Ammon's horn (tissue), 1 donor: ENCODE measurements around the gene FAN1.
"Not testable (repeated sequence)": the region's sequence is repeated elsewhere in the genome, so short reads cannot be mapped to it uniquely, and the experiment has no call there.

Experiments
- DNase-seq: peaks from one replicate; pipeline ENCODE4 v3.0.0-alpha.2; 2016; ENCODE audit warnings: low spot score

The FAN1 gene

DNA sequence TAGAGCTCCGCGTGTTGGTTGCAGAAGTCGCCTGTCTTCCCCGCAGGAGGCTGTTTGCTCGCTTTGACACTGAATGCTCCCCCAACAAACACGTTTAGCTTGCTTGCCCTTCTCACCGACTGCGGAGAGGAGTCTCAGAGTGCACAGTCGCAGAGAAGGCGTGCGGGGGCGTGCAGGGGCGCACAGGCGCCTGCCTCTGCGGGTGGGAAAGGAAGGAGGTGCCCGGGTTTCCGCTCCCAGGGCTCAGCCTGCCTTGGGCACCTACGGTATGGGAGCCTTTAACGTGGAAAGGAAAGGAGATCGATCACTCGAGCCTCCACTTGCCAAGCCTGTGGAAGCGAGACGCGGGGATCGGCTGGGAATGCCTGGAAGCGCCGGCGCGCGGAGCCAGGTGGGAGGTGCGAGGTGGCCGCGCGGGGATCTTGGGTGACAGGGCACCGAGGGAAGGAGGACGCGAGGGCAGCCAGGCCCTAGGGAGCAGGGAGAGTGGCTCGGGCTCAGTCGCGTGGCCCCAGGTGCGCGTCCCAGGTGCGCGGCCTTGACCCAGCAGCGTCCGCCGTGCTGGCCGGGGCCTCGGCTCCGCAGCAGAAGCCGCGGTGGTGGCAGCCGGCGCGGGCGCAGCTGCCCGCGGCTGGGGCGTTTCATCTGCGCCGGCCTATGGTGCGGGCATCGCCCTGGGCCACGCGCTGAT, at the start of gene FAN1:
Gene FAN1 (plus strand): TSS at position 419 of the 691 bp plus-strand sequence. CDS start 749 bp downstream, outside the sequence.
- peak; percentile 93 for DNase-seq

GRCh38 chr15:30859091-30859874, 44.4 kb upstream of the FAN1 start:
- peak; percentile 43 for DNase-seq

GRCh38 chr15:30865257-30865656, 38.5 kb upstream of the FAN1 start:
- DNase-seq: no peak

GRCh38 chr15:30870681-30871080, 33.0 kb upstream of the FAN1 start:
- DNase-seq: no peak

DNA sequence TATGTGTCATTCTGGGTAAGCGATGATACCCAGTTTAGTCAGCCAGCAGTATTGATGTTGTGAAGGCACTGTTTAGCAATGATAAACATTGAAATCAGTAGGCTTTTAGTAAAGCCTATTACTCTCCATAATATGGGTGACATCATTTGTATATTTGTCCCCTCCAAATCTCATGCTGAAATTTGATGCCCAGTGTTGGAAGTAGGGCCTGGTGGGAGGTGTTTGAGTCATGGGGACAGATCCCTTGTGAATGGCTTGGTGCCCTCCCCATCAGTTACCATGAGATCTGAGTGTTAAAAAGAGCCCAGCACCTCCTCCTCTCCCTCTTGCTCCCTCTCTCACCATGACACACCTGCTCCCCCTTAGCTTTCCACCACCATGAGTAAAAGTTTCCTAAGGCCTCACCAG, 31.4 kb upstream of the FAN1 start:
- DNase-seq: no peak

- no peak for DNase-seq
These were observed 26.6 kb upstream of the FAN1 start for GRCh38 chr15:30877070-30877469.

- no peak for DNase-seq
These were observed 25.2 kb upstream of the FAN1 start for GRCh38 chr15:30878515-30878914.

DNA sequence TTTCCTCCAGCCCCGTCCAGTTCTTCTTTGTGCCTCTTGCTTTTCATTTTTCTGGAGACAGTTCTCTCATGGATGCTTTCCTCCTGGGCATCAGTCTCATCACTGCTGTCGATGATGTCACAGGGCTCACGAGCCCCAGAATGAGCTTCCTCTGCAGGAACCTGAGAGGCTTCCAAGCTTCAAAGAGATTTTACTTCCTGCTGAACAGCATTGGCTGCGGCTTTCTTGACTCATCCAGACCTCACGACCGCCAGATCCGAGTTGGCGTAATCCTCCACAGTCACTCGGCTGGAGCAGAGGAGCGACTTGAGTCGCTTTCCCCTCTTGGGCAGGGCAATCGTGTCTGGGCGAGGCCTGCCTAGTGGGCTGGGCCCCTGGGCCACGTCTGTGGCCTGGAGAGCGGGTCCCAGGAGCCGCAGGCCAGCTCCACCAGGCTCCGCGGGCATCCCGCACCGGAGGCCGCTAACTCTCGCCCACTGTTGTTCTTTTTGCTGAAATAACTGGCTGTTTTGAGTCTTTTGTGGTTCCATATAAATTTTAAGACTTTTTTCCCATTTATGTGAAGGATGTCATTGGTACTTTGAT, 20.8 kb upstream of the FAN1 start:
- DNase-seq: no peak

DNA sequence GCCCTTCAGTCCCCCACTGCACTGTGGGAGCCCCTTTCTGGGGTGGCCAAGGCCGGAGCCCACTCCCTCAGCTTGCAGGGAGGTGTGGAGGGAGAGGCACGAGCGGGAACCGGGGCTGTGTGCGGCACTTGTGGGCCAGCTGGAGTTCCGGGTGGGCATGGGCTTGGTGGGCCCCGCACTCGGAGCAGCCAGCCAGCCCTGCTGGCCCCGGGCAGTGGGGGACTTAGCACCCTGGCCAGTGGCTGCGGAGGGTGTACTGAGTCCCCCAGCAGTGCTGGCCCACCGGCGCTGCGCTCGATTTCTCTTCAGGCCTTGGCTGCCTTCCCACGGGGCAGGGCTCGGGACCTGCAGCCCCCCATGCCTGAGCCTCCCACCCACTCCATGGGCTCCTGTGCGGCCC, 20.0 kb upstream of the FAN1 start:
- not testable (repeated sequence) for DNase-seq

- DNase-seq: no peak
These were observed 17.9 kb upstream of the FAN1 start for GRCh38 chr15:30885814-30886213.

DNA sequence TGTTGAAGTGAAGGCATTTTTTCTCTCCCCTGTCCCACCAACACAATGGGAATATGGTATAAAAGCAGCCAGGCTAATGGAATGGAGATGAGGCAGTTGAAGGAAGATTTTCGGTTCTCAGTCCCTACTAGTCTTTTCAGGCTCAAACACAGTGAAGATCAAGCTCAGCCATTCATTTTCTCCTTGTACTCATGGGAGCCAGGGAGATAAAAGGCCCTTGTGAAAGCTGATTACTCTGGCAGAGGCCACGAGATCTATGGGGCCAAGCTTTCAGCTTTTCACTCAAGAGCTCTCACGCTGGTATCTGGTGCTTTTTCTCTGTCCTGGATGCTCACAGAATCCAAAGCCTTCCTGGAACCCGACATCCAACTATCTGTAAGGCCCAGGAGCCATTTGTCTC, 14.5 kb upstream of the FAN1 start:
- peak; percentile 60 for DNase-seq

DNA sequence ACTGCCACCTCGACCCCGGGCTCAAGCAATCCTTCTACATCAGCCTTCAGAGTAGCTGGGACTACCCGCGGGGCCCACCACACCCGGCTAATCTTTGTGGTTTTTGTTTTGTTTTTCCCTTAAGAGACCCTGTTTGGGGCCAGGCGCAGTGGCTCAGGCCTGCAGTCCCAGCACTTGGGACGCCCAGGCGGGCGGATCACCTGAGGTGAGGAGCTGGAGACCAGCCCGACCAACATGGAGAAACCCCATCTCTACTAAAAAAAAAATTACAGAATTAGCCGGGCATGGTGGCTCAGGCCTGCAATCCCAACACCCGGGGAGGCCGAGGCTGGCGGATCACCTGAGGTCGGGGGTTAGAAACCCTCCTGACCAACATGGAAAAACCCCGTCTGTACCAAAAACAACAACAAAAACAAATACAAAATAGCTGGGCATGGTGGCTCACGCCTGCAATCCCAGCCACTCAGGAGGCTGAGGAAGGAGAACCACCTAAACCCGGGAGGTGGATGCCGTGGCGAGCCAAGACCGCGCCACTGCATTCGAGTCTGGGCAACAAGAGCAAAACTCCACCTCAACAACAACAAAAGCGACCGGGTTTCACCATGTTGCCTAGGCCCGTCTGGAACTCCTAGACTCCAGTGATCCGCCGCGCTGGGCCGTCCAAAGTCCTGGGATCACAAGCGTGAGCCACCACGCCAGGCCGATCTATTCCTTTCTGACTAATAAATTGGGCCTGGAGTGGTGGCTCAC, 8.1 kb upstream of the FAN1 start:
- DNase-seq: no peak

GRCh38 chr15:30896211-30896606, 7.5 kb upstream of the FAN1 start:
- no peak for DNase-seq

DNA sequence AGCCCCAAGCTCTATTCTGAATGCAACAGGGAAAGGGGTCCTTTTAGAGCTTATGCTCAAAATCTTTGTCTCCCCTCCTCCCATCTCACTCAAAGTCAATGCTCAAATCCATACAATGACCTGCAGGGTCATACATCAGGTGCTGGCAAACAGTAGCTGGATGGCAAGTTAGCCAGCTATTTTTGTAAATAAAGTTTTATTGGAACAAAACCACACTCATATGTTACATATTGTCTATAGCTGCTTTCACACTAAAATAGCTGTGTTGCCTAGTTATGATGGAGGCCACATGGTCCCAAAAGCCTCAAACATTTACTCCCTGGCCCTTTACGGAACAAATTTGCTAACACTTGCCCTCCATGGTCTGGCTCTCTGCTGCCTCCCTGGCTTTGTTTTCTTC, 1.8 kb upstream of the FAN1 start:
- DNase-seq: no peak

GRCh38 chr15:30904812-30905211, 1.1 kb downstream of the FAN1 start:
- DNase-seq: no peak

GRCh38 chr15:30905821-30906220, 2.1 kb downstream of the FAN1 start:
- DNase-seq: no peak

GRCh38 chr15:30906366-30906765, 2.7 kb downstream of the FAN1 start:
- DNase-seq: no peak

GRCh38 chr15:30913761-30914160, 10.0 kb downstream of the FAN1 start:
- no peak for DNase-seq

- DNase-seq: no peak
These were observed 13.3 kb downstream of the FAN1 start for GRCh38 chr15:30917013-30917412.

DNA sequence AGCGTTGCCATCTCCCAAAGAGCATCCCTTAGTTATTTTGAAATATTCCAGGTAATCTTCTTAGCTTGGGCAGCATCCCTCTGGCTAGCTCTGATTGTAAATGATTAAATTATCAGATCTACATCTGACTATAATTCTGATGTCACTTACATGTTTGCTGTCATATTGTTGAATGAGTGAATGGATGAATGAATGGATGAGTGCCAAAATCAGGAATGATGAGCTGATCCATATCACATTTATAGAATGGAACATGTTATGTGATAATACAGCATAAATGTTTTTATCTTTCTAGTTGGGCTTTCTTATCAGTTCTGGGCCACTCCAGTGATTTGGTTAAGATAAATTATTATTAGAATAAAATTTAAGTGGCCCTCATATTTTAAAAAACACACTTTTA, 14.0 kb downstream of the FAN1 start:
- DNase-seq: no peak

GRCh38 chr15:30918366-30918765, 14.7 kb downstream of the FAN1 start:
- no peak for DNase-seq

GRCh38 chr15:30919877-30920550, 16.3 kb downstream of the FAN1 start:
- no peak for DNase-seq
